Spinal cord (tissue), 10 donors: ENCODE results near the gene PRLHR. TPM values are rescaled to one million over a fixed set of nuclear protein-coding genes. Genes with fewer than 3 reads are reported as not detected.

Experiments used
- DNase-seq, 6 donors: peaks; one replicate each; pipeline versions ENCODE4 v3.0.0 to v3.0.0-alpha.2; 2013 to 2015; ENCODE audit warnings: low spot score in 6 of 6, low read depth in 4 of 6
- H3K27ac ChIP-seq: one replicate; pipeline ENCODE4 v1.5.1; 2013; ENCODE audit warnings: low read depth, low read length, control low read depth
- H3K27me3 ChIP-seq: one replicate; pipeline ENCODE4 v1.6.1; 2013; ENCODE audit warnings: low read length; ENCODE audit not compliant: control insufficient read depth, insufficient read depth
- H3K36me3 ChIP-seq: one replicate; pipeline ENCODE4 v1.6.1; 2013; ENCODE audit warnings: low read length; ENCODE audit not compliant: control insufficient read depth, insufficient read depth
- H3K4me1 ChIP-seq: one replicate; pipeline ENCODE4 v1.6.1; 2013; ENCODE audit warnings: low read length; ENCODE audit not compliant: control insufficient read depth, insufficient read depth
- H3K4me3 ChIP-seq: one replicate; pipeline ENCODE4 v1.5.1; 2013; ENCODE audit warnings: low read depth, low read length, control low read depth
- H3K9me3 ChIP-seq: one replicate; pipeline ENCODE4 v1.6.1; 2013; ENCODE audit warnings: low read length; ENCODE audit not compliant: control insufficient read depth, insufficient read depth
- WGBS: methylation state at CpG from one replicate; pipeline ENCODE4 v1.1.5; 2013; ENCODE audit warnings: missing lambda C conversion rate; ENCODE audit not compliant: insufficient coverage; 5-methylcytosine and 5-hydroxymethylcytosine counted together
- long read RNA-seq, 4 donors: transcript quantifications; one replicate each; lab custom pipeline, GENCODE V29; 2026
- polyA plus RNA-seq, 2 donors: library from polyadenylated mRNA; unstranded; fragments of 120-200 nt; gene quantifications; one replicate each; pipeline ENCODE4 v1.2.1, GENCODE V29; 2013; ENCODE audit not compliant: insufficient read length in 2 of 2
- total RNA-seq, 2 donors: library from RNA; depleted of rRNA in 1 of 2; stranded (reverse); fragments of 120-200 nt in 1 of 2; fragments of >200 nt in 1 of 2; gene quantifications; one replicate each; pipeline versions ENCODE4 v1.2.3 to v1.2.4, GENCODE V29; 2013 to 2014
- donor health status: healthy.

Gene PRLHR
- total RNA-seq (under 1 TPM; 0.22 to 0.69 TPM), polyA plus RNA-seq (under 1 TPM; 0.53 to 0.54 TPM)
- long read RNA-seq, donor 1: 0 reads
- long read RNA-seq, donor 2, full-length matches to known transcripts: 1 of 1 reads
- long read RNA-seq, donor 2, partial matches to known transcripts: 0 of 1 reads
- long read RNA-seq, donor 2, other reads (novel, unspliced or antisense): 0 of 1 reads
- long read RNA-seq, donor 3, partial matches to known transcripts: 0 of 1 reads
- long read RNA-seq, donor 3, other reads (novel, unspliced or antisense): 0 of 1 reads
- long read RNA-seq, donor 4: 0 reads

DNA sequence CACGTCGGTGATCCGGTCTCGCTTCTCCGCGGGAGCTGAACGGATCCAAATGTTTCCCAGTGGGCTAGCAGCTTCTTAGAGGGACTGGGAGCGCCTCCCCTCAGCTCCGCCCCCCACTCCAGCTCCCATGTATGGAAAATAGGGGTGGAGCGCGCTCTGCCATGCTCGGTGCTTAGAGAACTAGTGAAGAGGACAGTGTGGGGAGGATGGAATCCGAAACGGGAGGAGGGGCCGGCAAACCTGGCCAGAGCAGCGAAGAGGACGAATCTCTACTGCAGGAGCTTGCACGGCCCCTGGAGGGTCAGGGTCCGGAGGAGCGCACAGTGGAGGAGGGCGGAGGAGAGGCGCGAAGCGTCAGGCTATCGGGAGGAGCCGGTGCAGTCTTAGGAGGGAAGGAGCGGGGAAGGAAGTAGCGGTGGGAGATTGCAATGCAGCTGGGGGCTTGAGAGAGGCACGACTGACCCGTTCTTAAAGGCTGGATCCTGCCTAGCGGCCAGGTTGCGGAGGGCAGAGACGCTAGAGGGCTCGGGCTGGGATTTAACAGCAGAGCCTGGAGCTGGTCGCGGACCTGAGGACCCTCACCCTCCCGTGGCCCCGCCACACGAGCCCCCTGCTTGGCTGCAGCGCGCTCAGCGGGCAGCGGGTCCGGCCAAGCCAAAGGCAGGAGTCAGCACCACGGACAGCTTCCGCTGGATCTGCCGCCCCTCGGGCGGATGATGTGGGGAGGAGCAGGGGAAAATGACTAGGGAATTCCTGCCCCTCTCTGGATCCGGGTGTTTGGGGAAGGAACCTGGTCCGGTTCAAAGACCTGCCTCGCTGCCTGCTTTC, at the start of gene PRLHR:
PRLHR (minus strand) TSS at position 51 of the 828 bp plus-strand sequence. CDS start 404 bp downstream, outside the sequence.
- WGBS: 1% methylated on average over 50 of the region's 52 CpGs
- no peaks in the 10 kb centered on the region for H3K36me3 ChIP-seq
- DNase-seq: peak in 2 of 6 donors; percentile 75 to 85
- H3K4me1 ChIP-seq: peaks cover 27% of the 10 kb centered on the region
- H3K27me3 ChIP-seq: peaks cover 60% of the 10 kb centered on the region
- no peak within 1 kb of the TSS for H3K27ac ChIP-seq
- no peaks in the 10 kb centered on the region for H3K9me3 ChIP-seq
- H3K4me3 ChIP-seq: peak within 1 kb of the TSS; percentile 16

DNA sequence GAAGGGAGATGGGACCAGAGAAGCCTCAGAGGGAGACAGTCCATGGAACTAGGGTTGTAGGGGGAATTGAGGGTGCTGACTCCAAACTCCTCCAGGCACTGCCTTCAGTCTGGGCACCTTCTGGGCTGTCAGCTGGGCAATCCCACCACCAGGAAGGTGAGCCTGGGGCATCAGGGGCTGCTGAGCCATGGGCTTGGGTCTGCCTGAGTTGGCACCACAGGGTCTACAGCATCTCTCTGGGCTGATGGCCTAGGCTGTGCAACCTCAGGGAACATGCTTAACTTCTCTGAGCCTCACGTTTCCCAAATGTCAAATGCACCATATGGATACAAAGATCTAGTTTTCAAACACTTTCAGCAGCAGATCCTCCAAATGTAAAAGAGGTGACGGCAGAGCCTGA, 46.8 kb upstream of the PRLHR start:
- no peak for DNase-seq
- no peak overlapping the region for H3K27ac ChIP-seq
- H3K4me3 ChIP-seq: no peak overlapping the region
- H3K27me3 ChIP-seq: peaks cover 3% of the 10 kb centered on the region
- 50% methylated on average over 1 of the region's 2 CpGs for WGBS
- no peaks in the 10 kb centered on the region for H3K9me3 ChIP-seq
- H3K4me1 ChIP-seq: no peaks in the 10 kb centered on the region
- no peaks in the 10 kb centered on the region for H3K36me3 ChIP-seq

DNA sequence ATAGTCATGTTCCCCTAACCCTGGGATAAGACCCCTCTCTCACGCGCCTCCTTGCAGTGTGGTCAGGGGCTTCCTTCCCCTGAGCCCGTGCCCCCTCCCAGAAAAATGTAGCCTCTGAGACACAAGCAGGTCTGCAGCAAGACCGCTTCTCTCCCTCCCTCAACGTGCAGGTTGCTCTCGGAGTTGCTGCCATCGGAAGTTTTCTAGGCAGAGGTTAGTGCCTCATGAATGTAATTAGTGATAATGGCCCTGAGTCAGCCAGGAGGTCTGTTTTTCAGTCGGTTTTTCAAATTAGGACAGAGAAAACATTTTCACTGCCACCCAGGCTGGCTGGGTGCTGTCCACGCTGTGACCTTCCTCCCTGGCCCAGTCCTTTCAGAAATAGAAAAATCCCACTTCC, 43.2 kb upstream of the PRLHR start:
- H3K4me1 ChIP-seq: no peaks in the 10 kb centered on the region
- peaks cover 3% of the 10 kb centered on the region for H3K27me3 ChIP-seq
- no peak overlapping the region for H3K4me3 ChIP-seq
- no peak for DNase-seq
- H3K9me3 ChIP-seq: no peaks in the 10 kb centered on the region
- WGBS: 69% methylated on average over 5 of the region's 9 CpGs
- H3K36me3 ChIP-seq: no peaks in the 10 kb centered on the region
- no peak overlapping the region for H3K27ac ChIP-seq

DNA sequence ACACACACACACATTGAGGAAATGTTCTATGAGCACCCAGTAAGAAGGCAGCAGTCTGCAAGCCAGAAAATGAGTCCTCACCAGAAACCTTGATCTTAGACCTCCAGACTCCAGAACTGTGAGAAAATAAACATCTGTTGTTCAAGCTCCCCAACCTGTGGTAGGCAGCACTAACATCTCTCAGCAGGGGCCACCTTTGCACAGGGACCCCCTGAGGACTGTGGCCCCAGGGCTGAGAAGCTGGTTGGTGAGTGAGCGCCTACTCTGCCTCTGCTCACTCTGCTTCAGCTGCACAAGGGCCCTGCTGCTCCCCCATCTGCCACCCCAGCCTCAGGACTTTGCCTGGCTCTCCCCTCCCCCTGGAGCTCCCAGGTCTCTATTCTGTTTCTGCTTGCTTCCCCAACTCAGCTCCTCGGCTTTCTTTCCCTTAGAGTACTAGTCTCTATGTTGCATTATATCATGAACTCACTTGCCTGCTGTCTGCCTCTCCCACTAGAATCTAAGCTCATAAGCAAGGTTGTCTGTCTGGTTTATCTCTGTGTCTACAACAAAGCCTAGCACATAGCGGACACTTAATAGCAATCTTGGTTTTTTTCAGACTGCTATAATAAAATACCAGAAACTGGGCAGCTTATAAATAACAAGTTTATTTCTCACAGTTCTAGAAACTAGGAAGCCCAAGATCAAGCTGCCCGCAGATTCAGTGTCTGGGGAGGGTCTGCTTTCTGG, 40.4 kb upstream of the PRLHR start:
- 71% methylated on average over 2 of the region's 4 CpGs for WGBS
- Histone ChIP-seq H3K36me3 (no peaks in the 10 kb centered on the region), H3K27ac (no peak overlapping the region), H3K4me3 (no peak overlapping the region), H3K27me3 (peaks cover 3% of the 10 kb centered on the region), H3K9me3 (no peaks in the 10 kb centered on the region), H3K4me1 (no peaks in the 10 kb centered on the region)
- DNase-seq: no peak

DNA sequence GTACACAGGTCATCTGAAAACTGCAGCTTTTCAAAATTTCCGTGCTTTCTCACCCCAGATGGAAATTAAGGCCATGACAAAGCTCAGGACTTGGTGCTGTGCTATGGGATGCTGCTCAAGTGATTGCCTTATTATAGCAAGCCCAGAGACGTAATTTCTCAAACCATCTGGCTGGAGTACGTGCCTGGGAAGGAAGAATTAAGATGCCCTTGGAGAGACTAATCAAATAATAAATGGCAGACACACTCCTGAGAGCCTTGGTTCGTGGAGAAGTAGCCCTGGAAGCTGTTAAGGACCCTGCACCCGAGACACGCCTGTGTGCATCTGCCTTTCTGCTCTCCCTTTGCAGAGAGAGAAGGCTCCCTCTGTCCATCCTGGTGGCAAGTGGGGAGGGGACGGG, 38.3 kb upstream of the PRLHR start:
- H3K27me3 ChIP-seq: no peaks in the 10 kb centered on the region
- H3K36me3 ChIP-seq: no peaks in the 10 kb centered on the region
- H3K9me3 ChIP-seq: no peaks in the 10 kb centered on the region
- H3K4me1 ChIP-seq: no peaks in the 10 kb centered on the region
- 81% methylated on average over 2 of the region's 7 CpGs for WGBS
- no peak overlapping the region for H3K27ac ChIP-seq
- no peak overlapping the region for H3K4me3 ChIP-seq
- peak in 1 of 6 donors; percentile 67 for DNase-seq

DNA sequence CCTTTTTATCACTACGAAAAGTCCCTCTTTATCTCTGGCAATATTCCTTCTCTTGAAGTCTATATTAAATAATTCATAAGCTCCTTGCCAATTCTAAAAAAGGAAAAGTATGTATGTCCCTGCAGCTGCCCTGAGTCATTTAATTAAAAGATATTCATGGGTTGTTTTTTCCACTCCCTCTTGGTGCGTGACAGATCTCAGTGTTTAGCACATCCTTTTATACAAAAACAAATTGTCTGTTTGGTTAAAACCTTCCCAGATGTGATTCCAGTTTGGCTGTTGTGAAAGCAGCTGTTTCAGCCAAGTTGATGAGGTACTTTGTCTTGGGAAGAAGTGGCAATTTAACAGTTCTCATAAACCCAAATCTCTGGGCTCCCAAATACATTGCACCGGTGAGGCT, 33.8 kb upstream of the PRLHR start:
- H3K4me1 ChIP-seq: no peaks in the 10 kb centered on the region
- no peaks in the 10 kb centered on the region for H3K36me3 ChIP-seq
- no peak overlapping the region for H3K4me3 ChIP-seq
- peaks cover 3% of the 10 kb centered on the region for H3K27me3 ChIP-seq
- WGBS: 80% methylated on average over 1 of the region's 3 CpGs
- no peaks in the 10 kb centered on the region for H3K9me3 ChIP-seq
- DNase-seq: peak in 2 of 6 donors; percentile 16 to 55
- H3K27ac ChIP-seq: no peak overlapping the region

DNA sequence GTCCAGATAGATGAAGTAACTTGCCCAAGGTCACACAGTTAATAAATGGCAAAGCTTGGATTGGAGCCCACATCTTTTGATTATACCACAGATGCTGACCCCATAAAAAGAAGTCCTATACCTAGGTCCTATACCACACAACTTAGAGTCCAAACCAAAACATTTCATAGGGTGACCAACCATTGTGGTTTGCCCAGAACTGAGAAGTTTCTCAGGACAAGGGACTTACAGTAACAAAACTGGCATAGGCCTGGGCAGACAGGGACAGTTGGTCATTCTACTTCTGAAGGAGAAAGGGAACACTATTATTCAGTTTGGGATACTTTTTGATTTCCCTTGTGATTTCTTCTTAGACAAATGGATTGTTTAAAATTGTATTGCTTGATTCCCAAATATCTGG, 32.9 kb upstream of the PRLHR start:
- DNase-seq: no peak
- H3K27ac ChIP-seq: no peak overlapping the region

DNA sequence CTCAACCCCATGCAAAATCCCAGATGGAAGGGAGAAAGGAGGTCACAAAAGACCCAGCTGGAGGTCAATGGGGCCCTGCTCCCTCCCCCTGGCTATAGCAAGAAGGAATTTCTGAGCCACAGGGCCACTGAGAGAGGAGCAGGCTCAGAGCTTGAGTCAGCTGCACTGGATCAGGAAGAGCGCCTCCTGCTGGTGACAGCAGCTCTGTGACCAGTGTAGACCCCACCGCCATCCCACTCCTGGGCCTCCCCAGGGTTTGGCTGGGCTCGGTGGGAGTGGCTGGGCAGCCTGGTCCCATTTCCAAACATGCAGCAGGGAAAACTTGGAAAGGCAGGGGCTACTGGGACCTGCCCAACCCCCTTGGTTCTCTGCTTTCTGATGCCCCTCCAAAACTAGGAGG, 31.5 kb upstream of the PRLHR start:
- no peak for DNase-seq
- Histone ChIP-seq H3K27ac (no peak overlapping the region), H3K36me3 (no peaks in the 10 kb centered on the region), H3K27me3 (peaks cover 3% of the 10 kb centered on the region), H3K4me1 (no peaks in the 10 kb centered on the region), H3K4me3 (no peak overlapping the region), H3K9me3 (no peaks in the 10 kb centered on the region)
- 84% methylated on average over 3 of the region's 3 CpGs for WGBS

More for the DNA sequence above, 32.9 kb upstream of the PRLHR start:
- H3K4me3 ChIP-seq: no peak overlapping the region
- H3K36me3 ChIP-seq: no peaks in the 10 kb centered on the region
- H3K4me1 ChIP-seq: no peaks in the 10 kb centered on the region
- H3K9me3 ChIP-seq: no peaks in the 10 kb centered on the region
- H3K27me3 ChIP-seq: peaks cover 3% of the 10 kb centered on the region

- Histone ChIP-seq H3K27ac (no peak overlapping the region), H3K4me1 (peaks cover 4% of the 10 kb centered on the region), H3K4me3 (no peak overlapping the region), H3K36me3 (no peaks in the 10 kb centered on the region), H3K9me3 (no peaks in the 10 kb centered on the region), H3K27me3 (peaks cover 3% of the 10 kb centered on the region)
- DNase-seq: no peak
- 77% methylated on average over 2 of the region's 3 CpGs for WGBS
Observed at GRCh38 chr10:118625504-118625903, 30.1 kb upstream of the PRLHR start.
